Endothelial cell of umbilical vein (primary cell): ENCODE data around the gene PIK3CG. TPM values are rescaled to one million over a fixed set of nuclear protein-coding genes. Genes with fewer than 3 reads are reported as not detected.

Experiments used
- BruUV-seq: library from RNA; stranded (reverse); fragments of 400-500 nt; replicated peaks from 2 replicates; lab custom pipeline; 2021; lab: Mats Ljungman, UMichigan
- CTCF ChIA-PET: fragments of 300-600, 350-600 bp; sonication (Branson Sonifier 250); formaldehyde crosslinking; loops from one replicate; lab custom pipeline; 2021; ENCODE audit warnings: antibody characterized with exemption, inconsistent platforms; lab: Charles Lee
- POLR2A ChIA-PET: fragments of 300-600, 350-600 bp; sonication (Branson Sonifier 250); formaldehyde crosslinking; loops from one replicate; lab custom pipeline; 2021; ENCODE audit warnings: antibody characterized with exemption, inconsistent platforms; lab: Charles Lee
- DNase-seq: peaks from one replicate; pipeline ENCODE4 v3.0.0-alpha.2; 2011; ENCODE audit warnings: low read depth, low spot score
- FAIRE-seq: peaks from 2 replicates; lab custom pipeline; 2011; peaks lifted over from hg19 to GRCh38; lab: Jason Lieb, UNC
- H2AFZ ChIP-seq: 2 replicates; pipeline ENCODE4 v1.6.0; 2012; ENCODE audit warnings: low read depth, low read length, control low read depth, inconsistent platforms
- H3K27ac ChIP-seq: 2 replicates; pipeline ENCODE4 v1.5.1; 2011; ENCODE audit warnings: low read depth, mild to moderate bottlenecking, control low read depth, low read length, moderate library complexity; ENCODE audit not compliant: insufficient read depth
- H3K27me3 ChIP-seq, 2 experiments: 2 replicates each; pipeline versions ENCODE4 v1.6.0 to v1.6.1; 2011; ENCODE audit warnings: low read length in 2 of 2, mixed read lengths in 1 of 2; ENCODE audit not compliant: control insufficient read depth in 2 of 2, insufficient read depth in 2 of 2
- H3K36me3 ChIP-seq, 2 experiments: 2 replicates in 1 of 2; 3 replicates in 1 of 2; pipeline ENCODE4 v1.5.1; 2011; ENCODE audit warnings: low read length in 2 of 2, mild to moderate bottlenecking in 1 of 2, moderate library complexity in 1 of 2; ENCODE audit not compliant: control insufficient read depth in 2 of 2, insufficient read depth in 2 of 2; ENCODE audit errors: extremely low read depth in 1 of 2
- H3K4me1 ChIP-seq: 3 replicates; pipeline ENCODE4 v1.5.1; 2011; ENCODE audit warnings: mild to moderate bottlenecking, low read length; ENCODE audit not compliant: control insufficient read depth, insufficient read depth; ENCODE audit errors: extremely low read depth
- H3K4me2 ChIP-seq: 2 replicates; pipeline ENCODE4 v1.6.1; 2011; ENCODE audit warnings: low read length, control low read depth, mixed read lengths; ENCODE audit not compliant: insufficient read depth
- H3K4me3 ChIP-seq, 3 experiments: fragments of 200-600 bp in 1 of 3; sonication (generic), shearing (Covaris generic) in 1 of 3; replicated peaks in 1 of 3; 2 replicates each; pipeline ENCODE4 v1.5.1; 2011 to 2016; ENCODE audit warnings: control low read depth in 3 of 3, low read length in 3 of 3, mild to moderate bottlenecking in 2 of 3, inconsistent platforms in 1 of 3, low read depth in 1 of 3, moderate library complexity in 1 of 3; ENCODE audit not compliant: insufficient read depth in 1 of 3
- H3K79me2 ChIP-seq: 2 replicates; pipeline ENCODE4 v1.6.0; 2012; ENCODE audit warnings: low read length, inconsistent platforms; ENCODE audit not compliant: control insufficient read depth, insufficient read depth
- H3K9ac ChIP-seq: replicated peaks from 2 replicates; pipeline ENCODE3; 2011; ENCODE audit warnings: low read length, control low read depth; ENCODE audit not compliant: insufficient read depth; ENCODE audit errors: extremely low read depth
- H3K9me1 ChIP-seq: replicated peaks from 3 replicates; pipeline ENCODE4 v1.6.0; 2011; ENCODE audit warnings: mild to moderate bottlenecking, low read length; ENCODE audit not compliant: control insufficient read depth, insufficient read depth; ENCODE audit errors: extremely low read depth
- H3K9me3 ChIP-seq: replicated peaks from 2 replicates; pipeline ENCODE4 v1.5.1; 2012; ENCODE audit warnings: low read length, inconsistent platforms; ENCODE audit not compliant: control insufficient read depth, insufficient read depth
- H4K20me1 ChIP-seq: replicated peaks from 2 replicates; pipeline ENCODE3; 2011; ENCODE audit warnings: mild to moderate bottlenecking, low read length; ENCODE audit not compliant: control insufficient read depth, insufficient read depth; ENCODE audit errors: extremely low read depth
- CTCF ChIP-seq, 2 donors: IDR thresholded peaks; 1 replicate in 1 of 2; 2 replicates in 1 of 2; pipeline ENCODE4 v1.5.1; 2011; ENCODE audit warnings: low read length in 2 of 2, mild to moderate bottlenecking in 2 of 2, moderate library complexity in 2 of 2, control low read depth in 1 of 2, inconsistent platforms in 1 of 2, low read depth in 1 of 2; ENCODE audit not compliant: insufficient read depth in 1 of 2; ENCODE audit errors: extremely low read depth in 1 of 2
- EZH2 ChIP-seq: IDR thresholded peaks from 2 replicates; pipeline ENCODE4 v1.6.1; 2012; ENCODE audit warnings: borderline replicate concordance, low read depth, mild to moderate bottlenecking, moderate library complexity, low read length, inconsistent platforms; ENCODE audit not compliant: severe bottlenecking
- FOS ChIP-seq: IDR thresholded peaks from 2 replicates; pipeline ENCODE4 v1.6.1; 2011; ENCODE audit warnings: mild to moderate bottlenecking, low read length, moderate library complexity, borderline replicate concordance; ENCODE audit not compliant: insufficient read depth
- GATA2 ChIP-seq: IDR thresholded peaks from 2 replicates; pipeline ENCODE4 v1.7.0; 2011; ENCODE audit warnings: low read depth, mild to moderate bottlenecking, moderate library complexity, mixed read lengths, low read length; ENCODE audit not compliant: insufficient read length, insufficient read depth
- JUN ChIP-seq: IDR thresholded peaks from 2 replicates; pipeline ENCODE4 v1.6.1; 2011; ENCODE audit warnings: borderline replicate concordance, low read depth; ENCODE audit not compliant: insufficient read length, insufficient read depth
- MAX ChIP-seq: IDR thresholded peaks from 2 replicates; pipeline ENCODE4 v1.6.1; 2011; ENCODE audit not compliant: insufficient read depth, insufficient read length
- MYC ChIP-seq: IDR thresholded peaks from one replicate; pipeline ENCODE4 v1.6.1; 2011; ENCODE audit warnings: mild to moderate bottlenecking, low read depth, low read length
- POLR2A ChIP-seq: IDR thresholded peaks from 2 replicates; pipeline ENCODE4 v1.6.1; 2012; ENCODE audit warnings: low read depth, mild to moderate bottlenecking, control low read depth, low read length
- POLR2AphosphoS5 ChIP-seq: IDR thresholded peaks from 2 replicates; pipeline ENCODE4 v1.6.1; 2012; ENCODE audit warnings: low read depth, mild to moderate bottlenecking, control low read depth, low read length, moderate library complexity; ENCODE audit not compliant: insufficient read depth
- dilution Hi-C: fragments of 300-500 bp; cut with MboI; formaldehyde crosslinking; loops from one replicate; pipeline ENCODE4 v1.15.0; 2019; ENCODE audit warnings: low sequenced_read_pairs; ENCODE audit not compliant: extremely low pct_ligation_motif_present
- intact Hi-C: fragments of 100-400 bp; cut with micrococcal nuclease; formaldehyde crosslinking; loops from one replicate; pipeline ENCODE4 v1.10.0; 2022
- polyA plus RNA-seq, 4 experiments: library from polyadenylated mRNA; depleted of rRNA in 3 of 4; stranded (reverse) in 3 of 4; unstranded in 1 of 4; fragments of >200 nt; gene quantifications; 2 replicates each; pipeline versions ENCODE4 v1.2.1 to v1.2.3, GENCODE V29; 2011 to 2012; ENCODE audit warnings: missing spikeins in 1 of 4
- total RNA-seq: library from RNA; stranded (reverse); gene quantifications from 2 replicates; pipeline ENCODE4 v1.2.3, GENCODE V29; 2021

Gene PIK3CG
- total and polyA plus RNA-seq, 2 donors (not counting 3 experiments of a cell fraction or from before 2014, with no cell fraction given) = 1.2 to 6.2 TPM

GRCh38 chr7:106871793-106872571 lies 6.9 kb downstream of the PIK3CG start:
- Histone ChIP-seq H3K9ac (no peak overlapping the region), H2AFZ (no peak overlapping the region), H3K9me1 (no peaks in the 10 kb centered on the region), H3K4me1 (peaks cover 9% of the 10 kb centered on the region), H3K4me3 (no peak overlapping the region), H4K20me1 (no peaks in the 10 kb centered on the region), H3K4me2 (no peak overlapping the region), H3K79me2 (peaks cover 6% of the 10 kb centered on the region), H3K36me3 (no peaks in the 10 kb centered on the region), H3K9me3 (no peaks in the 10 kb centered on the region), H3K27ac (no peak overlapping the region), H3K27me3 (no peaks in the 10 kb centered on the region)
- dilution Hi-C loops = no loop called here
- FAIRE-seq (no peak), DNase-seq (peak; percentile 7)
- intact Hi-C loops = no loop called here
- ChIA-PET CTCF (no interaction called here), POLR2A (no interaction called here)
- TF ChIP-seq MYC (no peak), GATA2 (no peak), MAX (no peak), POLR2AphosphoS5 (no peak), POLR2A (no peak), CTCF (IDR thresholded peaks at IDR 0.05; ENCODE audit: extremely low read depth in 1 of 2, insufficient read depth in 1 of 2, low read depth in 1 of 2, low read length in 2 of 2) (no peak), EZH2 (no peak), FOS (no peak), JUN (no peak)
- BruUV-seq = no TSS peak
